Stimulated activated CD8-positive, alpha-beta memory T cell treated with anti-CD3 and anti-CD28 coated beads, Interleukin-7, amount 100 ng/mL, for 24 hours (primary cell): Measurements from ENCODE around the gene GPRASP2.

Source experiments
- DNase-seq: peaks from one replicate; pipeline ENCODE4 v3.0.0-alpha.2; 2020; ENCODE audit warnings: low read depth

The GPRASP2 gene

GRCh38 chrX:102745513-102745856 lies 33.2 kb downstream of the GPRASP2 start:
- DNase-seq = no peak

- no peak for DNase-seq
Observed at GRCh38 chrX:102745857-102746584, 33.8 kb downstream of the GPRASP2 start.

DNA sequence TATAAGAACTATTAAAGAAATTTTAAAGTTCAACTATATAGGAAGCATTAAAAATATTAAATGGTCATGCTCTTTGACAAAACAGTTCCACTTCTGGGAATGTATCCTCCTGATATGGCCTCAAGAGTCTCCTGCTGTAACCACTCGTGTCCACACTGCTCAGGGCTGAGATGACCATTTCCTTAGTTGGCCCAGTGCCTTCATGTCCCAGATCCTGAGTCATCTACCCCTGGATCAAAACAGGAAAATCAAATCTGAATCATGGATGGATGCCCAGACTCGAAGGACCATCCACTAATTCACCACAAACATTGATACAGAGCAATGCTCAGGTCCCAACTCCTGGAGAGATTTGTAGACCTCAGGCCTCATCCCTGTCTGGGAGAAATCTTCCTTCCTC lies 53.0 kb downstream of the GPRASP2 start:
- DNase-seq = no peak

DNA sequence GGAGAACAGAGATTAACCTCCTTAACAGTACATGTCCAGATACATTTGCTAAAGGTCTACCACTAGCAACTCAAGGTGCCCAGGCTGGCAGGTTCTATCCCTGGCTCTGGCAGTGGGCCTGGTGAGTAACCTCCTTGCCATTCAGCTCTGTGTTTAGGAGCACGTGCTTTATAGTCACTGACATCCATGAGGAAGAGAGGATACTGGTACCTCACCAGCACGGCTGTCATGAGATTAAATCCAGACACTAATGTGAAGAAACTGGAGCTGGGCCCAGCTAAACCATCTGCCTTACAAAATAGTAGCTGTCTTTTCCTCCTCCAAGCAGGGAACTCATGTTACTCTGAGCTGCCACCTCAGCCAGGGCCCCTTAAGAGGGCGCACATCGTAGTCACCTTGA lies 53.6 kb downstream of the GPRASP2 start:
- DNase-seq = no peak

DNA sequence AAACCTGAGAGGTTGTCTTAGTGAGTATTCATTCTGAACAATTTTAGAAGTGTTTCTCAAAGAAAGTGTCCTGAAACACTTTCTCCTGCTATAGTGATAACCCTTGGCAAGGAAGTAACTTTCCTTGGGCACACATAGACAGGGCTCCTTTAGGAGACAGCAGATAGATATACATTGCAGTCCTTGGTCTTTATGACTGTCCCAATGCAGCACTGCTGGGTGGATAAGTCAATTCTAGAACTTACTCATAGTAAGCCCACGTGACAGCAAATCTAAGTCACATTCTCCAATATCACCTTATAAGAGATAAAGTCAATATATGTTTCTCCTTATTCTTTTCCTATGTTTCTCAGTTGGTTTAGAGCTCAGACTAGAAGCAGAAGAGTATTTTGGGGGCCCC lies 55.0 kb downstream of the GPRASP2 start:
- DNase-seq = no peak
